ENCODE results near the gene HK3. TPM values are rescaled to one million over a fixed set of nuclear protein-coding genes. Genes with fewer than 3 reads are reported as not detected.
"Not testable (repeated sequence)": the region's sequence is repeated elsewhere in the genome, so short reads cannot be mapped to it uniquely, and the experiment has no call there.

HK3 gene
- total RNA-seq, 1 experiment from 2014 or later = not detected

DNA sequence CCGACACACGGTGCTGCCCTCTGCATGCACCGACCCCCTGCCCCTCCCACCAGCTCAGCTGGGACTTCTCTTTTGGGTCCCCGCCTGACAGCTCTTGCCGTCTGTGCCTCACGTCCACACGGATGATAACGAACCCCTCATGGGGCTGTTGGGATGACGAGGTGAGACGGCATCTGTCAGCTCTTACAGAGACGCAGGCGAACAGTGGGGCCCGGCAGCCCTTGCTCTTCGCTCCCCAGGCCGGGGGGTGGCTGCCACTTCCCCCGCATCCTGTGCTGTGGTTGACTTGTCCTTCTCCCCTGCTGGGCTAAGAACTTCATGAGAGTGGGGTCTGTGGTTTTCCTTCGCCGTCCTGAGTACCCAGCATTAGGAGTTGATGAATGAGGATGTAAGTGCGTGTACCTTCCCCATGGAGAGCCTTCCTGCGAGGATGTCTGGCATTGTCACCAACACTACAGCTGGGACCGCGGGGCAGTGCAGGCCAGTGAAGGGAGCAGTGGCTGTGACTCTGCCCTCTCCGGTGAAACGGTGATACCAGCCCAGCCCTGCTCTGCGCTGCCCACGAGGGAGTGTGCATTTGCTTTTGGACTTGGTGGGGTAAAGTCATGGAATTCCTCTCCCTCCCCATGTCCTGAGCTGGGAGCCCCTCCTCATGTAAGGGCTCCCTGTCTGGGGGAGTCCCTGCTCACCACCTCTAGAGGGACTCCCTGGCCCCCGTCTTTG, 23.2 kb downstream of the HK3 start:
- no peak for DNase-seq (ENCODE audit: low read depth)
- in situ Hi-C loops (cut with HindIII; ENCODE audit: low pct_unique_long_range_greater_than_20kb, low sequenced_read_pairs) = no loop called here

DNA sequence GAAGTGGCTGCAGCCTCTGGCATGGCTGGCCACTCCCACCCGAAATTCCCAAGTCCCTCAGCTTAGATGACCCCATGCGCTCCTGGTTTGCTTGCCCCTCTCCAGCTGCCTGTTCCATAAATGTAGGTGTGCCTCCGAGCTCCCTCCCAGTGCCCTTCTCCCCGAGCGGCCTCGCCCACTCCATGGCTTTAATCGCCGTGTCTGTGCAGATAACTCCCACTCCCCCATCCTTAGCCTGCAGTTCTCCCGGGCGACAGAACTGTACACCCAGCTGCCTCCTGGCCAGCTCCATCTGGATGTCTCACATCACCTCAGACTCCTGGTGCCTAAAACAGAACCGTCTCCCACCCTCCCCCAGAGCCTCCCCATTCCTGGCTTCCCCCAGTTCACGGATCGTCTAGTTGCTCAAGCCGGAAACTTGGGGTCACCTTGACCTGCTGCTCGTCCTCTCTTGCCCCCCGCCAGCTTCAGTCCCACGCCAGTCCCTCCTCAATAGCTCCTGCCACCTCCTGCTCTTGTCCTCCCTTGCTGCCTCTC, 24.1 kb downstream of the HK3 start:
- DNase-seq (ENCODE audit: low read depth) = no peak
- in situ Hi-C loops (cut with HindIII; ENCODE audit: low pct_unique_long_range_greater_than_20kb, low sequenced_read_pairs) = no loop called here

DNA sequence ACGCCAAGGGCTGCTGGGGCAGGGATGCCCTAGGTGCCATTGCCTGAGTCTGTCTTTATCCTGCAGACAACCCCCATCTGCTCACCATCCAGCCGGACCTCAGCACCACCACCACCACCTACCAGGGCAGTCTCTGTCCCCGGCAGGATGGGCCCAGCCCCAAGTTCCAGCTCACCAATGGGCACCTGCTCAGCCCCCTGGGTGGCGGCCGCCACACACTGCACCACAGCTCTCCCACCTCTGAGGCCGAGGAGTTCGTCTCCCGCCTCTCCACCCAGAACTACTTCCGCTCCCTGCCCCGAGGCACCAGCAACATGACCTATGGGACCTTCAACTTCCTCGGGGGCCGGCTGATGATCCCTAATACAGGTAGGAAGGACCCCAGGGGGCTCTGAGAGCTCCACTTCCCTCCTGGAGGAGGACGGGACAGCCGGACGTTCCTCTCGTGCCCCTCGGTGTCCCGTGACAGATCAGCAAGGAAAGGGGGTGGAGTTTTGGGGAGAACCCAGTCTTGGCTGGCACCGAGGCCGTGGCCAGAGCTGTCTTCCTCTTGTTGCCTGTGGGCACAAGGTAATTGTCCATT, 24.9 kb downstream of the HK3 start:
- DNase-seq (ENCODE audit: low read depth) = no peak
- in situ Hi-C loops (cut with HindIII; ENCODE audit: low pct_unique_long_range_greater_than_20kb, low sequenced_read_pairs) = no loop called here

DNA sequence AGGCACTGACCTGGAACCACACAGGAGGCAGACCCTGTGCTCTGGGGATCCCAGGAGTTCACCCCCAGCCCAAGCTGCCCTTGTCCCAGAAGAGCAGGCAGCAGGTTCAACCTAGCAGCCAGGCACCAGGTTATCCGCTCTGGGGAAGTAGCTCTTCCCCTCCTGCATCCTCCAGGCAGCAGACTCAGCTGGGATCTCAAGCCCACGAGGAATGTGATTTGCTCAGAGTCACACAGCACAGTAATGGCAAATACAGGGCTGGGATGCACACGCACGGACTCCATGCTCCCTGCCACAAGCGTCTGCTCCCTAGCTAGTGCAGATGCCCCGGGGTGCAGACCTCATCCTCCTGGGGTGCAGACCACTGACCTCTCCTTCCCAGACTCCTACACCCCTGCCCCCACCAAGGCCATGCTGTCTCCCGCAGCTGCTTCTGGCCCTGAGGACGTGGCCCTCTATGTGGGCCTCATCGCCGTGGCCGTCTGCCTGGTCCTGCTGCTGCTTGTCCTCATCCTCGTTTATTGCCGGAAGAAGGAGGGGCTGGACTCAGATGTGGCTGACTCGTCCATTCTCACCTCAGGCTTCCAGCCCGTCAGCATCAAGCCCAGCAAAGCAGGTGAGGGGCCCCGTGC, 25.5 kb downstream of the HK3 start:
- in situ Hi-C loops (cut with HindIII; ENCODE audit: low pct_unique_long_range_greater_than_20kb, low sequenced_read_pairs) = no loop called here
- DNase-seq (ENCODE audit: low read depth) = no peak

DNA sequence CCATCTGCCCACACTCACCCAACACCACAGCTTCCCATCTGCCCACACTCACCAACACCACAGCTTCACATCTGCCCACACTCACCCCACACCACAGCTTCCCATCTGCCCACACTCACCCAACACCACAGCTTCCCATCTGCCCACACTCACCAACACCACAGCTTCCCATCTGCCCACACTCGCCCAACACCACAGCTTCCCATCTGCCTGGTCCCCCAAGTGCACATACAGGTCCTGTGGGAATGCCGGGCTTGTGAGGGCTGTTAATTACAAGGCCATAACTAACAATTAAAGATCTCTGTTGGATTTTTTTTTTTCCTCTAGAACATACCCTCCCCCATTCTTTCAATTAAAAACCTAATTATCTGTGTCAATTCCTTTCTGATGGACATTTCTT, 26.1 kb downstream of the HK3 start:
- in situ Hi-C loops (cut with HindIII; ENCODE audit: low pct_unique_long_range_greater_than_20kb, low sequenced_read_pairs); DNase-seq (ENCODE audit: low read depth): not testable (repeated sequence)

DNA sequence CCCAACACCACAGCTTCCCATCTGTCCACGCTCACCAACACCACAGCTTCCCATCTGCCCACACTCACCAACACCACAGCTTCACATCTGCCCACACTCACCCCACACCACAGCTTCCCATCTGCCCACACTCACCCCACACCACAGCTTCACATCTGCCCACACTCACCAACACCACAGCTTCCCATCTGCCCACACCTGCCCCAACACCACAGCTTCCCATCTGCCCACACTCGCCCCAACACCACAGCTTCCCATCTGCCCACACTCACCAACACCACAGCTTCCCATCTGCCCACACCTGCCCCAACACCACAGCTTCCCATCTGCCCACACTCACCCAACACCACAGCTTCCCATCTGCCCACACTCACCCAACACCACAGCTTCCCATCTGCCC, 26.6 kb downstream of the HK3 start:
- DNase-seq (ENCODE audit: low read depth); in situ Hi-C loops (cut with HindIII; ENCODE audit: low pct_unique_long_range_greater_than_20kb, low sequenced_read_pairs): not testable (repeated sequence)

DNA sequence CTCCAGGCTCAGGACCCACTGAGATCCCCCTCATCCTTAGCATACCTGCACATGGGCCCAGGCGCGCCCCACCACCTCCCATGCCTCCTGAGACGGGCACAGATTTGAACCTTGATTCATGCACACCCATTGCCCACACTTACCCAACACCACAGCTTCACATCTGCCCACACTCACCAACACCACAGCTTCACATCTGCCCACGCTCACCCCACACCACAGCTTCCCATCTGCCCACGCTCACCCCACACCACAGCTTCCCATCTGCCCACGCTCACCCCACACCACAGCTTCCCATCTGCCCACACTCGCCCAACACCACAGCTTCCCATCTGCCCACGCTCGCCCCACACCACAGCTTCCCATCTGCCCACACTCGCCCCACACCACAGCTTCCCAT, 28.5 kb downstream of the HK3 start:
- DNase-seq (ENCODE audit: low read depth); in situ Hi-C loops (cut with HindIII; ENCODE audit: low pct_unique_long_range_greater_than_20kb, low sequenced_read_pairs): not testable (repeated sequence)

DNA sequence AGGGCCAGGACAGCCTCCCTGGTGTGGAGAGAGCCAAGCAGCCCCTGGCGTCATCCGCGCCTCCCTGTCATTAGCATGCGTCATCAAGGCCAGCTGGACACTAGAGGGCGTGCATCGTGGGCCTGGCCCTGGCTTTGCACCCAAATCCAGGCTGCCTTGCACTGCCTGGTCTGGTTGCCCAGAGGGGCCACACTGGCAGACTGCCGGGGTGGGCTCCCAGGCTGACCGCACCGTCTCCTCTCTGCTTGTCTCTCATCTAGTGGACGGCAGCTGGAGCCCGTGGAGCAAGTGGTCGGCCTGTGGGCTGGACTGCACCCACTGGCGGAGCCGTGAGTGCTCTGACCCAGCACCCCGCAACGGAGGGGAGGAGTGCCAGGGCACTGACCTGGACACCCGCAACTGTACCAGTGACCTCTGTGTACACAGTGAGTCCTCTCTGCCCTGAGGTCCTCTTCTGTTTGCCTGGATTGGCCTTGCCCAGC, 29.0 kb downstream of the HK3 start:
- in situ Hi-C loops (cut with HindIII; ENCODE audit: low pct_unique_long_range_greater_than_20kb, low sequenced_read_pairs) = no loop called here
- peak; percentile 16 for DNase-seq (ENCODE audit: low read depth)

DNA sequence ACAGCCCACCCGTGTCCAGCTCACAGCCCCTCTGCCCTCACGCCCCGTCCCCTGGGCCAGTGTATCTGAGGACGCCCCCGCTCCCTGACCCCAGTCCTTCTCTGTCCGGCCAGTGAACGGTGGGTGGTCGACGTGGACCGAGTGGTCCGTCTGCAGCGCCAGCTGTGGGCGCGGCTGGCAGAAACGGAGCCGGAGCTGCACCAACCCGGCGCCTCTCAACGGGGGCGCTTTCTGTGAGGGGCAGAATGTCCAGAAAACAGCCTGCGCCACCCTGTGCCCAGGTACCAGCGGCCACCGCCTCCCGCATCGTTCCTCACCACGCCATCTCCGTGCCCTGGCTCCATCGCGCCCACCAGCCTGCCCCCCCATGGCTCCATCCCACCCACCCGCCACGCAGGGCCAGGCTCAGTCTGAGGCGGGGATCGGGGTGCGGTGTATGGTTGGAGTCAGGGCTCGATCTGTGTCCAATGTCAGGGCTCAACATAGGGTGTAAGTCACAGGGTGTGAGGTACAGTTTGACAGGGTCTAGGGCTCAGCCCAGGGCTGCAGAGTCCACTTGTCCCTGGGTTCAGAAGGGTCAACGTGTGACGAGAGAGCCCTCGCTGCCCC, 29.5 kb downstream of the HK3 start:
- in situ Hi-C loops (cut with HindIII; ENCODE audit: low pct_unique_long_range_greater_than_20kb, low sequenced_read_pairs) = no loop called here
- DNase-seq (ENCODE audit: low read depth) = no peak

DNA sequence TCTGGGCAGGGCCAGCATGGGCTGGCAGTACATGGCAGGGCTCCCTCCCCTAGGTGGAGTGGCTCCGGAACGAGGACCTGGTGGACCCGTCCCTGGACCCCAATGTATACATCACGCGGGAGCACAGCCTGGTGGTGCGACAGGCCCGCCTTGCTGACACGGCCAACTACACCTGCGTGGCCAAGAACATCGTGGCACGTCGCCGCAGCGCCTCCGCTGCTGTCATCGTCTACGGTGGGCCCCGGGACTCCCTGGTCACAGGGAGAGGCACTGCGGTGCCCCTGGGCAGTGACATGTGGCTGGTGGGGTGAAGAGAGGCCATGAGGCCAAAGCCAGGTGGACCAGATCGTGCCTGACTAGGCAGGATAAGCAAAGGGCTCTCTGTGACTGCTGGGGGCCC, 30.4 kb downstream of the HK3 start:
- no peak for DNase-seq (ENCODE audit: low read depth)
- in situ Hi-C loops (cut with HindIII; ENCODE audit: low pct_unique_long_range_greater_than_20kb, low sequenced_read_pairs) = no loop called here

DNA sequence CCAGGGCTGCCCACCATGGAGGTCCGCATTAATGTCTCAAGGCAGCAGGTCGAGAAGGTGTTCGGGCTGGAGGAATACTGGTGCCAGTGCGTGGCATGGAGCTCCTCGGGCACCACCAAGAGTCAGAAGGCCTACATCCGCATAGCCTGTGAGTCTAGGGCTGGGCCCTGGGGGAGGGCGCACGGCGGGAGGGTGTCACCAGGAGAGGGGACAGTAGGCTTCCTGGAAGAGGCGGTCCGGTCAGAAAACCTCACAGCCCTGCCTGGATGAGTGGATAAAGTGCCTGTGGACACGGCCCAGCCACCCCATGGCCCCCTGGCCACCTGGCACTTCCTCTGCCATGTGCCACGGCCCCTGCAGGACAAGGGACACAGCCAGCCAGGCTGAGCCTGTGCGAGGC, 31.0 kb downstream of the HK3 start:
- DNase-seq (ENCODE audit: low read depth) = no peak
- in situ Hi-C loops (cut with HindIII; ENCODE audit: low pct_unique_long_range_greater_than_20kb, low sequenced_read_pairs) = no loop called here

DNA sequence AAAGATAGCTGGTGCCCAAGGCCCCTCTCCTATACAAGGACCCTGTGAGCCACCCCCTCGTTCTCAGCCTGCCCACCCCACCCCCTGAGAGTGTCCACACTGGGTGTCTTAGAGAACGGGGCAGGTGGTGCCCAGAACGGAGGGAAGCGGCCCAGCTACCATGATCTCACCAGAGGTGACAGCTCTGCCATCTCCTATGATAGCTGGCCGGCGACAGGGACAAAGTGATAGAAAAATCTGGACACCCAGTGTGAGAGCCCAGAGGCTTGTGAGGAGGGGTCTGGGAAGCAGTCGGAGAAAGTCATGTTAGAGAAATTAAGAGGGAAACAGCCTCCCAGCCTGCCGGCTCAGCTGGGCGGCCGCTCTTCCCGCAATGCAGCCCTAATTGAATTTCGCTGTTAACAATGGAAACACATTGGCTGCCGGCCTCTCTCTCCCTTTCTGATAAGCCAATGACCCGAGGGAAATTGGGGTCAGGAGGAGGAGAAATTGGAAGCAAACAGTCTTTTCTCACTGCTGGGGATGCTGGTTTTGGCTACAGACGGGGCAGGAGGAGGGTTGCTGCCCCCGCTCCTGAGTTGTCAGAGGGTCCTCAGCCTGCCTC, 32.3 kb downstream of the HK3 start:
- in situ Hi-C loops (cut with HindIII; ENCODE audit: low pct_unique_long_range_greater_than_20kb, low sequenced_read_pairs) = no loop called here
- DNase-seq (ENCODE audit: low read depth) = no peak

DNA sequence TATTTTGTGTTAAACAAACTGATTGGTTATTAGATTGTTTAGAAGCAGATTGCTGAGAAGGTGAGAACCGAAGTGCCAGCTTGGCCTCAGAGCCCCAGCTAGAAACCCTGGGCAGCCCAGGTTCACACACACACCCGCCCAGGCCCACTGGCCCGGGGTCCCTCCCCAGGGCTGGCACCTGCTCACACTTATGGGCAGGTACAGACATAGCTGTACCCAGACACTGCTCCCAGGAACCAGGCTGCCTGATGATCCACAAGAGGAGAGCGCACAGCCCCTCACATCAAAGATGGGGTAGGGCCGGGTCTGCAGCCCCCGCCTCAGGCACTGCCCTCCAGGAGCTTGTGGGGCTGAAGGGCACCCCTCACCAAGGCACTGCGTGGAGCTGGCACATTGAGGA, 33.2 kb downstream of the HK3 start:
- DNase-seq (ENCODE audit: low read depth) = no peak
- in situ Hi-C loops (cut with HindIII; ENCODE audit: low pct_unique_long_range_greater_than_20kb, low sequenced_read_pairs) = no loop called here

DNA sequence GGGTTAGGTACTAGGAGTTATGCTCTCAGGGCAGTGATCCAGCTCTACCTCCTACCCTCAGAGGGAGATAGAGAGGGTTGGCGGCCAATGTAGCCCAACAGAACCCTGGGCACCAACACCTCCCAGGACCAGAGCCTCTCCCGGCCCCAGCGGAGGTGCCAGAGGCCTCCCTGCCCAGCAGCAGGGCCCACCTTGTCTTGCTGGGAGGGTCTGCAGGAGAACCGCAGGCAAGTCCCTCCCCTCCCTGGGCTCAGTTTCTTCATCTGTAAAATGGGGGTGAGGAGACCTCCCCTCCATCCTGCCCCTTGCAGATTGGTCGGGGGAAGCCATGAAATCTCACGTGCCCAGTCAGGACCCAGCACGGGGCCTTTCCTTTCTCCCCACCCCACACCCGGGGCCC, 34.4 kb downstream of the HK3 start:
- DNase-seq (ENCODE audit: low read depth) = no peak
- in situ Hi-C loops (cut with HindIII; ENCODE audit: low pct_unique_long_range_greater_than_20kb, low sequenced_read_pairs) = no loop called here

DNA sequence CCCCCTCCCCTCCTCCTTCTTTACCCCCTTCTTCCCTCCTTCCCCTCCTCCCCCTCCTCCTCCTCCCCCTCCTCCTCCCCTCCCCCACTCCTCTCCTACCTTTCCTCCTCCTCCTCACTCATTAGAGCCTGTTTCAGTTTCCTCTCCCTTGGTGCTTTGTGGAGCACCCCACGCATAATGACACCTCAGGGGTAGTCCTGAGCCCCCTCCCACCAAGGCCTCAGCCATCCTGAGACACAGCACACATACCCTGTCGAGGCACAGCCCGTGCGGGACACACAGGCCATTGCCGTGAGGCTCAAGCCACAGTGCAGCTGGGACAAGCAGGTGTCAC, 35.4 kb downstream of the HK3 start:
- no peak for DNase-seq (ENCODE audit: low read depth)
- in situ Hi-C loops (cut with HindIII; ENCODE audit: low pct_unique_long_range_greater_than_20kb, low sequenced_read_pairs) = no loop called here

DNA sequence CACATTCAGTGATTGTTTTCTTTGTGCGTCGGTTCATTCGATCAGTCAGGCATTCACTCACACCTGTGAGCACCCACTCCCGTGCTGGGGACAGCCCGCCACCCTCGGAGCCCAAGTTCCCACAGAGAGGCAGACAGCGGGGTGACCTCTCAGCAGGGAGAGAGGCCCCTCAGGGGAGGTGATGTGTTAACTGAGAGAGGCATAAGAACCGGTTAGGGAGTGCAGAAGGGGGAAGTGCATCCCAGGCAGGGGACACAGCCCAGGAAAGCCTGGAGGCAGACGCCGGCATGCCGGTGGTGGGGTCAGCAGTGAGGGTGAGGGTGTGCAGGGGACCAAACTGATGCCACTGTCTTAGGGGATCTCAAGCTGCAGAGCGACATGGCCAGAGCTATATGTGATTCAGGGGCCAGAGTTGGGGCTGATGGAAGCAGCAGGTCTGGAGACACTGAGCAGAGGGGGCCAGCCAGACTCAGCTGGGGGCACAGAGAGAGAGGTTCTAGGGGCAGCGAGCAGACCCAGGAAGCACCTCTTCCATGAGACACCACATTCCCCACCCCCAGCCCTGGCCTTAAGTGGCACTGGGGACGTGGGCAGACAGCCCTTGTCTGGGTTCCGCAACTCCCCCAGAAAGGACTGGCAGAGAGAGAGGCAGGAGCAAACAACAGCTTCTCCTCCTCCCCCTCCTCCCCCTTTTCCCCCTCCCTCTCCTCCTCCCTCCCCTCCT, 35.9 kb downstream of the HK3 start:
- no peak for DNase-seq (ENCODE audit: low read depth)
- in situ Hi-C loops (cut with HindIII; ENCODE audit: low pct_unique_long_range_greater_than_20kb, low sequenced_read_pairs) = no loop called here

DNA sequence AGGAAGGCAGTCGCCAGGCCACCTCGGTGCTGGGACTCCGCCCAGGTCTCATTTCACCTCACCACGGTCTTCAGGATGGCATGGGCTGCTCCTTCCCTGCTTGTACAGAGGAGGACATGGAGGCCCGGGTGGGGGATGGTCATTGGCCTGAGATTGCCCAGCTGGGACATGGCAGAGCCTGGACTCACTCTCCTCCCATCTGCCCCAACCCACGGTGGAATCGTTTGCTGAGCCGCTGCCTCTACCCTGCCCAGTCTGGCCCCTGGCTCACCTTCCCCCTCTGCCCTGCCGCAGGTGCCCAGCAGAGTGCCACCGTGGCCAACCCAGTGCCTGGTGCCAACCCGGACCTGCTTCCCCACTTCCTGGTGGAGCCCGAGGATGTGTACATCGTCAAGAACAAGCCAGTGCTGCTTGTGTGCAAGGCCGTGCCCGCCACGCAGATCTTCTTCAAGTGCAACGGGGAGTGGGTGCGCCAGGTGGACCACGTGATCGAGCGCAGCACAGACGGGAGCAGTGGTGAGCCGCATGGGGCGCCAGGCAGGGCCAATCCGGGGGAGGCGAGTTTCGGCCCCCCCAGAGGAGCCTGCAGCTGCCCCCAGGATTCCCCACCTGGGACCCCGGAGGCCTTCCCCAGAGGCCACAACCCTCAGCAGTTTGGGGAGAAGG, 36.7 kb downstream of the HK3 start:
- in situ Hi-C loops (cut with HindIII; ENCODE audit: low pct_unique_long_range_greater_than_20kb, low sequenced_read_pairs) = no loop called here
- no peak for DNase-seq (ENCODE audit: low read depth)

DNA sequence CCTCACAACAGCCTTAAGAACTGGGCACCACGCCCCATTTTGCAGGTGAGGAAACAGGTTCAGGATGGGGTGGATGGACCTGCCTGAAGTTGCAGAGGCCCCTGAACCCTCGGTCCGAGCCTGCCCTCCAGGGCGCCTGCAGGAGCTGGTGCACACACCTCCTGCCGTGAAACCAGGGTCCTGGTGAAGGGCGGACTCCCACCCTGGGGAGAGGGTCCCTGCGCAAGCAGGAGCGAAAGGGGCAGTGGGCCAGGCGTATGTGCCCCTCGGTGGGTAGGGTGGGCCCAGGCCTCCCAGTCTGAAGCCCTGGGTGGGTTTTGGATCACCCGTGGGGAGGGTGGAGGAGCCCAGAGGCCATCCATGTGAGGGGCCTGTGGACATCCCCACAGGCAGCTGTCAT, 37.9 kb downstream of the HK3 start:
- no peak for DNase-seq (ENCODE audit: low read depth)
- in situ Hi-C loops (cut with HindIII; ENCODE audit: low pct_unique_long_range_greater_than_20kb, low sequenced_read_pairs) = no loop called here
